Measurements from ENCODE around the gene SPIRE2.
"Not testable (repeated sequence)": the region's sequence is repeated elsewhere in the genome, so short reads cannot be mapped to it uniquely, and the experiment has no call there.

Gene SPIRE2

DNA sequence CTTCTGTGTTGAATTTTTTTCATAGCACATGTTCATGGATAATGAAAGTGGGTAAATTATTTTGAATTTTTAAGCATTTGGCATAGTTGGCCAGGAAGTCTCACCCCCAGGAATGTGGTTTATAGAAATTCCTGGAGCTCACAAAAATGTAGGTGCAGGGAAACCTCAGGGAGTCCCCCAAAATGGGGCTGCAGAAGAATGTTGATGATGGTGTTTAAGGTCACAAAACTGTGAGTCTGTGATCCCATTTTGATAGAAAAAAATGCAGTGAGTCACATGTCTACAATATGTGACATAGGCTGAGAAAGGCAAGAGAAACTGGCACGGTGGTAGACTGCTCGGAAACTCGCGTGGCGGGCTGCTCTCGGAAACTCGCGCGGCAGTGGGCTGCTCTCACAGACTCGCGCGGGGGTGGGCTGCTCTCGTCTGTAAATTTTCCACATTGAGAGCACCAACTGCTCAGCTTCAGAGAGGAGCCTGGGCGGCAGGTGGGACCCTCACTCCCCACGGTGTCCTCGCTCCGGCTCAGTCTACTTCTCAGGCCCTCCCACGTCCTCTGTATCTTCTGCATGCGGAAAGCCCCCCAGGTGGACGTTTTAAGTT, 71.7 kb downstream of the SPIRE2 start:
- no peak for DNase-seq

DNA sequence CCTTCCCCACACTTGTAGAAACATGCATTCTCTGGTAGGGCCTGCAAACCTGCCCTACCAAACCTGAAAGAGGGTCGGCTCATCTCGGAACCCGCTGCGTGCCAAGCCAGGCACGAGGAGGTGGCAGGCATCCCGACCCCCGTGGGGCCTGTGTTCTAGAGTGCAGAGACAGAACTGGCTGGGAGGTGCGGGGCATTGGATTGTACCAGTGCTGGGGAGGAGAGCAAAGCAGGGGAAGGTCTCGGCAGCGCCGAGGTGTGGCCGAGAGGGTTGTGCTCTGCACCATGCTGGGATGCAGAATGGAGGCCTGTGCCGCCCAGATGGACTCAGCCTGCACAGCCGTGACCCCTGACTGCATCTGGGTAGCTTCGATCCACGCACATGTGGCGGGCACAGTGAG, 72.6 kb downstream of the SPIRE2 start:
- DNase-seq: no peak

DNA sequence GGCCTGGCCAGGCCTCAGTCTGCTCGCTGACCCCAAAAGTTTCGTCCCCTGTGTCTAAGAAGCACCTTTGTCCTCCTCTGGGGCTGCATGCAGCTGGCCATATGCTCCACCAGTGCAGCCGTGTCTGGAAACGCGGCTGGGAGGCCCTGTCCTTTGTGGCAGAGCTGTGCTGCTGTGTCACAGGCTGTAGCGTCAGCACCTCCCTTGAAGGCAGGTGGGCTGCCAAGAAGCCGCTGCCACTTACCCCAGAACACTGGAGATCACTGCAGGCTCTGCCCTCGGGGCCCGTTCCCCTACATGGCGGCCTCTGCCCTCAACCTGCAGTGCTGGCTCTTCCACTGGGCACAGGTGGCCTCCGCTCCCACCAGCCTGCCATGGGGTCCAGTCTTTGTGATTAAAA, 74.7 kb downstream of the SPIRE2 start:
- DNase-seq: no peak

- DNase-seq: no peak
These were observed 75.7 kb downstream of the SPIRE2 start for GRCh38 chr16:89903908-89904515.

DNA sequence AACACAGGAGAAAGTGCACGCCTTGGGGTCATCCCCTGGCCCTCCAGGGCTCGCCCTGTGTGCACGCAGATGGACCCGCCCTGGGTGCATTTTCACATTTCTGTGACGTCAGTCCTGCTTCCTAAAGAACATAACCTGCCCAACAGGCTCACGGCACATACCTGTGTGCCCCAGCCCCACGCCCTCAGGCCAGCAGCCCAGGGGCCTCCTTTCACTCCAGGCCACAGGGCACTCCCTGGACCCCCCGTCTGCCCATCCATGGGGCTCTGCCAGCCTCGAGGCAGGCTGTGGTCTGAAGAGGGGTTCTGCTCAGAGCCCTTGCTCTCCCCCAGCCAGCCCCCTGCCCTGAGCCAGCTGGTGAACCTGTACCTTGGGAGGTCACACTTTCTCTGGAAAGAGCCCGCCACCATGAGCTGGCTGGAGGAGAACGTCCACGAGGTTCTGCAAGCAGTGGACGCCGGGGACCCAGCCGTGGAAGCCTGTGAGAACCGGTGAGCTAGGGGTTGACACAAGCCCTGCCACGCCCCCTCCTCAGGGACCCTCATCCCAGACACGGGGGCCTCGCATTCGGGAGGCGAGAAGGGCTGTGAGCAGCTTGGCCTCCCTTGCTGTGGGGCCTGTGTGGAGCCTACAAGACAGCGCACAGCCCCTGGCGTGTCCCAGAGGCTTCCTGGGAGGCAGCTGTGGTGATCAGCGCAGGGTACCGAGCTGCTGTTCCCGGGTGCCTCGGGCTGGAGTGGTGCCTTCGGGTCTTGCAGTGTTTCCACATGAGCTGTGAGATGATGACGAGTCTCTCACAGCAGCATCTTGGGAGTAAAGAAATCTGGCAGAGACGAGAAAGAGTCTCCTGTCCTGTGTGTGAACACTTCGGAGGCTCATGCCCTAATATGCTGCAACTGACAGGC, 76.6 kb downstream of the SPIRE2 start:
- DNase-seq: no peak

DNA sequence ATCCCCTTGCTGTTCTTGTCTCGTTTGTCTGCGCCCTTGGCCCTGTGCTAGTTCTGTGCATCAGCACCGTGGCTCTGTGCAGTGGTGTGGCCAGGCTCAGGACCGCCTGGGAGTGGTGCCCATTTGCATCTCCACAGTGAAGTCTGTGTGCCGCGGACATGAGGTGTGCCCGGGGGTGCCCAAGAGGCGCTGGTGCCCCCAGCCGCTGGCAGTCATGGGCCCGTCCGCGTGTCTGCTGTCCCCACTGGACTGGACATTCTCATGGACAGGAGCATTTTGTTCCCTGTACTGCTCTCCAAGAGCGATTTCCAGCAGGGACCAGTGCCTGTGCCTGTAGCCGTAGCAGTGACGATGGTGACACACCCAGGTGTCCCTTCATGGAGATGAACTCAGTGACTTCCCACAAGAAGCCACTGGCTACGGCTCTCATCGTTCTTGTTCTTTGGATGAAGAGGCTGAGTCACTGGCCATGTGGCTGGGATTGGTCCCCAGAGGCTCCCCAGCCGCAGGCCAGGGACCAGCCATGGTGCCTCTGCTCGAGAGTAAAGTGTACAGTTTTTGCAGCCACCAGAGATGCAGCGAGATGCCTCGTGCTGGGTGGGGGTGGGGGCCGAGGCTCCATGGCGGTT, 77.3 kb downstream of the SPIRE2 start:
- no peak for DNase-seq

DNA sequence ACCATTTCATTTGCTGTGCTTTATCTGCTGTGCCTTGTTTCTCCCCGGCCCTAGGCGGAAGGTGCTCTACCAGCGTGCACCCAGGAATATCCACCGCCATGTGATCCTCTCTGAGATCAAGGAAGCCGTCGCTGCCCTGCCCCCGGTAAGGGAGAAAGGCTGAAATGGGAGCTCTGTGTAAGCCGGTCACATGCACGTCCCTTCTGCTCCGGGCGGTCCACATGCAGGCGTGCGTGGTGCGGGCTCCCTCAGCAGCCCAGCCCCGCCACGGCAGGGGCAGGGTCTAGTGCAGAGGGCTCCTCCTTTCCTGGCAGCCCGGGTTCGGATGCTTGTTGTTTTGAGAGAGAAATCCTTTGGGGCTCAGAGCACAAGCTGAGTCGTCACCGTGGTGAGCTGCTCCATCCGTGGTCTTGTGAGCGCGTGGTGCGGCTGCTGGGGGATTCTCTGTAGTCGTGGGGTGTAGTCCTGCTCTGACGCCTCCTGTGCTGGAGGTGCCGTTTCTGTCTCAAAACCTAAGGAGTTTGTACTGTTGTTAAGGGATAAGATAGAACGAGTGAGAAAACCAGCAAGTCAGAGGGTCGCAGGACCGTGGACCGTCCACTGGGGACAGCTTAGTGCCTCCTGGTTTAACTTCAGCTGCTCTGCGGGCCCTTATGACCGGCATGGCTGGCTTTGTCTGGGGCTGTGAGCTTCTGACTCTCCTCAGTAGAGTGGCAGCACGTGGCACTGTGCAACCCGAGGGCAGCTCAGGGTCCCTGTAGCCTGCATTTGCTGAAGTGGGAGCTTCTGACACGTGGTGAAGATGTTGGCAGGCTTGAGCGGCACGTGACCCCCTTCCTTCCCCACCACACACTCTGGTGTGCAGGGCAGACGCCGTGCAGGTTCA, 78.1 kb downstream of the SPIRE2 start:
- DNase-seq: no peak

DNA sequence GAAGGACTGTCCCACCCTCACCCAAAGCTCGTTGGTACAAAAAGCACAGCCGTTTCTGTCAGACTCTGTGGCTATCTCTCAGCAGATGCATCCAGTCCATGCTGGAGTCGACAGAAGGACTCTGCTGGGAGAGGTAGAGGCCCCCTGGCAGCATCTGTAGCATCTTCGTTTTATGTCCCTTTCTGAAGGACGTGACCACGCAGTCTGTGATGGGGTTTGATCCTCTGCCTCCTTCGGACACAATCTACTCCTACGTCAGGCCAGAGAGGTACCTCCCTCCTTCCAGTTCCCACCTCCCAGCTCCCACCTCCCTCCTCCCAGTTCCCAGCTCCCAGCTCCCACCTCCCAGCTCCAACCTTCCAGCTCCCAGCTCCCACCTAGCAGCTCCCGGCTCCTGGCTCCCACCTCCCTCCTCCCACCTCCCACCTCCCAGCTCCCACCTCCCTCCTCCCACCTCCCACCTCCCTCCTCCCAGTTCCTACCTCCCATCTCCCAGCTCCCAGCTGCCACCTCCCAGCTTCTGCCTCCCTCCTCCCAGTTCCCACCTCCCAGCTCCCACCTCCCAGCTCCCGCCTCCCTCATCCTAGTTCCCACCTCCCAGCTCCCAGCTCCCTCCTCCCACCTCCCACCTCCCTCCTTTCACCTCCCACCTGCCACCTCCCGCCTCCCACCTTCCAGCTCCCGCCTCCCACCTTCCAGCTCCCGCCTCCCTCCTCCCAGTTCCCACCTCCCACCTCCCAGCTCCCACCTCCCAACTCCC, 79.0 kb downstream of the SPIRE2 start:
- DNase-seq: no peak

DNA sequence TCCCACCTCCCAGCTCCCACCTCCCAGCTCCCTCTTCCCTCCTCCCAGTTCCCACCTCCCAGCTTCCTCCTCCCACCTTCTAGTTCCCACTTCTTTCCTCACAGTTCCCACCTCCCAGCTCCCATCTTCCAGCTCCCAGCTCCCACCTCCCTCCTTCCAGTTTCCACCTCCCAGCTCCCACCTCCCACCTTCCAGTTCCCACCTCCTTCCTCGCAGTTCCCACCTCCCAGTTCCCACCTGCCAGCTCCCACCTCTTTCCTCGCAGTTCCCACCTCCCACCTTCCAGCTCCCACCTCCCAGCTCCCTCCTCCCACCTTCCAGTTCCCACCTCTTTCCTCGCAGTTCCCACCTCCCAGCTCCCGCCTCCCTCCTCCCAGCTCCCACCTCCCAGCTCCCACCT, 80.0 kb downstream of the SPIRE2 start:
- no peak for DNase-seq

GRCh38 chr16:89909777-89910716, 81.8 kb downstream of the SPIRE2 start:
- peak; percentile 51 for DNase-seq

DNA sequence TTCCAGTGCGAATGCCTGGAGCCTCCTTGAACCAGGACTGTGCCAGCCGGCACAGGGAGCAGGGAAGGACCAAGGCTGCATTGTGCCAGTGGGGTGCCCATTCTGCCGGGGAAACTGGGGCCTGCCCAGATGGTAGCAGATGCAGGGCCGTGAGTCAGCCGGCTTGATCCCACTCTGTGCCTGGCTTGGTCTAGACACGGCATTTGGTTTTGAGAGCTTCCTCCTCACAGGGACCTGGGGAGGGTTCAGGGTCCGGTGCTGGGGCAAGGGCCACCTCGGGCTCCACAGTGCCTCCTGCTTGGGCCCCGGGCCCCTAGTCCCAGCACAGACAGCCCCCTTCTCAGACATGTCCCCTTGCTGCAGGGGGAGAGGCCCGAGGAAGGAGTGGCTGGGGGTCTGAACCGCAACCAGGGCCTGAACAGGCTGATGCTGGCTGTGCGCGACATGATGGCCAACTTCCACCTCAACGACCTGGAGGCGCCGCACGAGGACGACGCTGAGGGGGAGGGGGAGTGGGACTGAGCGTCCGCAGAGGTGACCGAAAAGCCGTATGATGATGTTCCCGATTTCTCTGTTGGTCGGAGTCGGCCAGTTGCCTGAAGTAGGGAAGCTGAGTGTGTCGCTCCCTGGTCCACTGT, 82.6 kb downstream of the SPIRE2 start:
- no peak for DNase-seq

- DNase-seq: no peak
These were observed 83.1 kb downstream of the SPIRE2 start for GRCh38 chr16:89911375-89911774.

DNA sequence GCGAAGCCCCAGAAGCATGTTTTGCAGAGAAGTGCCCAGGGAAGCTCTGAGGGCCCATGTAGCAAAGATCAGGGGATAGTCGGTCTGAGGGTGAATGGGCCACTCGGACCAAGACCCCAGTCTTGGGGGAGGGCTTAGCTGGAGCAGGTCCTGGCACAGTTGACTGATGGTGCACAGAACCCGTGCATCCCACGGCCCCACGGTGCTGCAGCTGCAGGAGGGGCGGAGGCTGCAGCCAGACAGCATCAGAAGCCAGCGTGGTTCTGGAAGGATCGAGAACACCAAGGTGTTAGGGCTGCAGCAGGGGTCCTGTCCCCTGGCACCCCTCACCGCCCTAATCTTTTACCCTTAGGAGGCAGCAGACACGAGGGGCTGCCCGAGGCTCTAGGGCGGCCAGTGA, 83.9 kb downstream of the SPIRE2 start:
- DNase-seq: no peak

DNA sequence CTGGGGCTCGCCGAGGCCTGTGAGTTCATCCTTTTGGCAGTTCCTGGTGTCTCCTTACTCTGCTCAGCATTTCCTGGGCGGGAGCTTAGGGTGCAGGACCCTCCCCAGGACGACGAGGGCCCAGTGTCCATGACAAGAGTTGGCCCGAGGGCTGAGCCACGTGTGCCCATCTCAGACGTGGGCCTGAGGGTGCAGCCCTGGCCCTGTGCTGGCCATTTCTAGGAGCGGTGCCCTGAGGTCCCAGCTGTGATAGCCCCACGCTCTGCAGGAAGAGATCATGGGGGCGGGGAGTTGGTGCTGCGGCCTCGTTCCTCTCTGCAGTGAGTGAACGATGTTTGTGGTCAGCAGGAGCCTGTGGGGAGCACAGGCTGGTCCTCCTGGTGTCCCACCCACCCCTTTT, 84.4 kb downstream of the SPIRE2 start:
- DNase-seq: no peak

GRCh38 chr16:89913408-89914387, 85.4 kb downstream of the SPIRE2 start:
- no peak for DNase-seq

- DNase-seq: not testable (repeated sequence)
These were observed 86.5 kb downstream of the SPIRE2 start for GRCh38 chr16:89914642-89915285.

DNA sequence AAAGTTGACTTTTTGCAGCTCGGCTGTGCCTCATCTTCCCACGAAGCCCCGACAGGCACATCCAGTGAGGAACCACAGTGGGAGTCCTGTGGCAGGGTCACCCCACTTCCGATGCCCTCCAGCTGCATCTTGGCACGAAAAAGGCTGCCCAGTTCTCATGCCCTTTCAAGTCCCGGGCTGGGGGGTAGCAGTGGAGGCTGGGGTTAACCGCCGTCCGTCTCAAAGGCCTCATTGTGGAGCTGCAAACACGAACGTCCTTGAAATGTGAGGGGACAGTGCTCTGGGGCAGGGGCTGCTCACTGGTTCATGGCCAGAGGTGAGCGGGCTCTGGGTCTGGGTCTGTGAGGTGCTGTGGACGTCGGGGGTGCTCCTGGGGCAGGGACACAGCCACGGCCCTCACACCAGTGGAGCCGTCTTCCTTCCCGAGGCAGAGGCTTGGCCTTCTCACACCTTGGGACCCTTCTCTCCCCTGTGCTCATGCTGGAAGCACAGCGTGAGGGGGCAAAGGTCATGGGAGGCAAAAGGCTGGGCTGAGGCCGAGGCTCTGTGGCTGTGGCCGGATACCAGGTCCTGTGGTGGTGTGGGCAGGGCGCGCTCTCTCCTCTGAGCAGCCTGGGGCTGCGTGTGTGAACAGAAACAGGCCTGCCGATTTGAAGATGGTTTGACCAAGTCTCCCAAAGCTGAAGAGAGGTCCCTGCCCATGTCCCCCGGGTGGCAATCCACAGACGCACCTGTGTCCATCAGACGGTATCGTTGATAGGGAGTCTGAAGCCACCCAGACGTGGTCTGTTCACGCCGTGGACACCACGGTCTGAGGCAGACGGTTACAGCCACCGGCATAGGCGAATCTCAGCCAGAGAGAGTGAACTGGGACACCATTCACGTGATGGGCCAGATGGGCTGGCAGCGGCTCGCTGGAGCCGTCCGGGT, 87.3 kb downstream of the SPIRE2 start:
- no peak for DNase-seq
